HG03457 (cell line): Measurements from ENCODE around the gene LCN1.

Experiments
- ATAC-seq: cut with Tn5 transposase; IDR thresholded peaks from one replicate; pipeline ENCODE4 v1.9.1; 2021; ENCODE audit warnings: moderate number of reproducible peaks; ENCODE audit not compliant: unreplicated experiment

Gene LCN1

GRCh38 chr9:135520916-135521607 is at the start of gene LCN1:
Gene LCN1, plus strand, starts transcription at chr9:135521440. Its CDS starts 58 bp downstream, at chr9:135521498.
- ATAC-seq, result no peak

DNA sequence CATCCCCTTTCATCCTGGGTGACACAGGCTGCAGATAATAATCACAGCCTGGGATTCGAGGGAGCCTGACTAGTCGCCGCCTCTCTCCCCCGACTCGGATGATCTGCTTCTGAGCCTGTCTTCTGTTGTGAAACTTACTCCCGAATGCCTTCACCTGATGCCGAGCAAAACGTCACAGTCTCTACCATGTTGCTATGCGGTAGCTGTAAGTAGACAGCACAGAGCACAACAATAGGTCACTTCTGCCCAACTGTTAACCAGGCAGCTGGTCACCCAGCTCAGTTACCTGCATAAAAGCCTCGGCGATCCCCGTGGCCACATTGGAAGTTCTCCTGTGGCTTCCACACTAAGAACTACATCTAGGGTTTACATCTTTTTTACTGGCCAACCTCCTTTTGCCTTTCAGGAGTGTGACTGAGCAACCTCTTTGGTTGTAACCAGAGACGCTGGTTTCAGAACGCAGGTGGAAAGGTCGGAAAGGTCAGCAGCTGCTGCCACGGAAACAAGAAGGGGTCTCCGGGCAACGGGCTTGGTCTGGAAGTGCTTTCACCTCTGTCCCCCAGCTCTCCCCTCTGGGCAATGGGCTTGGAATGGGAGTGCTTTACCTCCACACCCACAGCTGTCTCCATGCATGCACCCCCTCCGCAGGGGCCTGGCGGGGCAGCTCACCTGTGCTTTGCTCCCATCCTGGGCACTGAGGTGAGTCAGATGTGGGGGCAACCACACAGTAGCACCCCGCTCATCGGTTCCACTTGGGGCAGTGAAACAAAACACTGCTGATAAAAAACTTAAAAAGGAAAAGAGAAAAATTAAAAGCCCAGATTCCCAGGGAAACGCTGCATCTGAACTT is 49.2 kb upstream of the LCN1 start:
- ATAC-seq, result no peak

GRCh38 chr9:135473972-135474543 is 47.2 kb upstream of the LCN1 start:
- ATAC-seq, result no peak

DNA sequence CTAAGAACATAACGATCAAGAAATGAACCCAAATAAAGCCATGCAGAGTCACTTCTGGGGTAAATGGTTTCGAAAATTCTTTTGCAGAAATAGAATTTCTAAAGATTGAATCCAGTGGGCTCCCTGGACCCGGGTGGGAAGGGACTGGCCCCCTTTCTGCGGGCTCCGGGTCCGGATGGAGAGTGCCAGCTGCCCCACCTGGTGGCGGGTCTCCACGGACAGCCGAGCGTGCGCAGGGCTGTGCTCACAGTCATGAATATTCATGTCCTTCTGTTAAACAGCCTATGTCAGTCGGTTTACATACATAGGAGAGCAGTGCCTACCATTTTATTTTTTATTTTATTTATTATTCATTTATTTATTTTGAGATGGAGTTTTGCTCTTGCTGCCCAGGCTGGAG is 46.3 kb upstream of the LCN1 start:
- ATAC-seq, result no peak

- no peak for ATAC-seq
These were observed 44.5 kb upstream of the LCN1 start for GRCh38 chr9:135476561-135477355.

DNA sequence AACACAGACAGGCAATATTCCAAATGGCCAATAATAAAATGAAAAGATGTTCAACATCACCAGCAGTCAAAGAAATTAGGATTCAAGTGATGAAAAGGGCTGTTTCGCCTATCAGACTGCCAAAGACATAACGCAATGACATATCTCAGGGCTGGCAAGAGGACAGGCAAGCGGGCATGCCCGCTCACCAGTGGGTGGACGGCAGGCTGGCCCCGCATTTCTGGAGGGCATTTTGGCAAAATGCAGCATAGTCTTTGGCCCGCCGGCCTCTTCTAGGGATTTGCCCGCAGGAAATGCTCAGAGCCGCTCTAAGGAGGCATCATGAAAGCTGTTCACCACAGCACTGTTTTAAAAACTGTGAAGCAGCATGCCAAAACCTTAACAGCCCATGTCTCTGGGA is 43.0 kb upstream of the LCN1 start:
- ATAC-seq, result no peak

- ATAC-seq, result no peak
These were observed 42.3 kb upstream of the LCN1 start for GRCh38 chr9:135478829-135479468.

DNA sequence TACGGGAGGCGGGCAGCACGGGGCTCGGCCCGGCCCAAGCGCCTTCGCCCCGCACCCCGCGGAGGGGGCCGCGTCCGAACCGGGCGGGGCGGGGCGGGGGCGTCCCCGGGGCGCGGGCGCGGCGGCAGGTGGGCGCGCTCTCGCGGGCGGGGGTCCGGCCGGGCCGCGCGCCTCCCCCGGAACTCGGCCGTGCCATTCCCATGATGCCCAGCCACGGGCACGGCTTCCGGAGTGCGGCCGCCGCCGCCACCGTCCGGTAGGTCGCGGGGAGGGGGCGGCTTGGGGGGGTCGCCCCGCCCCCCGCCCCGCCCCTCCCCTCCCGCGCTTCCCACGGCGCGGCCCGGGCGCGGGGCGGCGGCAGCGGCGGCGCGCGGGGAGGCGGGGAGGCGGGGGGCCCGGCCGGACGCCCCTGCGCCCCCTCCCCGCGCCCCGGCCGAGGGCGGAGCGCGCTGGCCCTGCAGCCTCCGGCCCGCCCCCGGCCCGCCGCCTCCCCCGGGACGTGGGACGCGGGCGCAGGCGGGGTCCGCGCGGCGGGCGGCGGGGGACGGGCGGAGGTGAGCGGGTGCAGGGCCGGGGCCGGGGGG is 41.7 kb upstream of the LCN1 start, which contains the start of gene PPP1R26:
Gene PPP1R26, plus strand, starts transcription at position 314 of the 584 bp plus-strand sequence. CDS start 4,729 bp downstream, outside the sequence.
- ATAC-seq, result no peak

DNA sequence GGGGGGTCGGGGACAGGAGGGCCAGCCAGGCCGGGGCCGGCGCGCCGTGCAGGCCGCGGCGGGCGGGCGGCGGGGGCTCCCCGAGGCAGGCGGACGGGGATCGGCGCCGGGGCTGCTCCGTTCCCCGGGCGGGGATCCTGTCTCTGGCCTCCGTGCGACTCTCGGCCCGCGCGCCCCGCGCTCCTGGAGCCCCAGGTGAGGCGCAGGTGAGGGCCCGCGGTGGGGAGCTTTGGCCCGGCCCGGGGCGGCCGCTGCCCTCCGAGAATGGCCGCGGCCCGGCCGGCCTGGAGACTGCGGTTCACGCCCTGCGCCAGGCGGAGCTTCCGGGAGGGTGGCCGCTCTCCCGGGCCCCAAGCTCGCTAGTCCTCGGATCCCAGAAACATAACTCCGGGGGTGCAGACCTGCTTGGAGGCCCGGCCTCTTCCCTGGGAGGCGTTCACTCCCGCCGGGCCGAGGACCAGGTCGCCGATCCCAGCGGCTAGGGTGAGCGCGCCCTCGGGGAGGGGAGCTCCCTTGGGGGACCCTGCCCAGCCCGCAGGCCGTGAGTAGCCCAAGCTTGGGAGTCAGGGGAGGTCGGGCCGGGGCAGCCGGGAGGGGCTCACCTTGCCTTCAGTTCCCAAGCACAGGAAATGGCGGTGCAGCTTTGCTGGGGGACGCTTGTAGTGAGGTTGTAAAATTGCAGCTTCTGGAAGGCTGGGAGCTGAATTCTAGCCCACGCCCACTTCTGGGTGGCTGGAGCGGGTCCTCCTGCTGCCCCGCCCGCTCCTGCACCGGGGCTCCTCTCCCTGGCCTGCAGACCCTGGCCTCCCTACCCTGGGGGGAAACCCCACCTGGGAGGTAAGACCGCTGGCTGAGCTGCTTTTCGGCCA is 40.9 kb upstream of the LCN1 start:
- ATAC-seq, result no peak

- ATAC-seq, result no peak
These were observed 40.3 kb upstream of the LCN1 start for GRCh38 chr9:135480940-135481310.

GRCh38 chr9:135482015-135482754 is 39.1 kb upstream of the LCN1 start:
- no peak for ATAC-seq

GRCh38 chr9:135484460-135485277 is 36.6 kb upstream of the LCN1 start:
- ATAC-seq, result no peak

- no peak for ATAC-seq
These were observed 35.9 kb upstream of the LCN1 start for GRCh38 chr9:135485385-135485784.

DNA sequence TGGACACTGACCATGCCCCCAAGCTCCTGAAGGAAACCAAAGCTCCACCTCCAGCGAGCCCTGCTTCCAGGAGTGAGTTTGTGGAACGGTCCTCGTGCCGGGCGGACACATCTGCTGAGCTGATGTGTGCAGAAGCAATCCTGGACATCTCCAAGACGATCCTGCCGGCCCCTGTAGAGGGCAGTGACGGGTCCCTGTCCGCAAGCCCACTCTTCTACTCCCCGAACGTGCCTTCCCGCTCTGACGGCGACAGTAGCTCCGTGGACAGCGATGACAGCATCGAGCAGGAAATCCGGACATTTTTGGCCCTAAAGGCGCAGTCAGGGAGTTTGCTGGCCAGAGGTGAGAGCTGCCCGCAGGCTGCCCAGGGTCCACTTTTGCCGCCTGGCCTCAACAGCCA is 35.4 kb upstream of the LCN1 start:
- ATAC-seq, result no peak

- ATAC-seq, result no peak
These were observed 34.8 kb upstream of the LCN1 start for GRCh38 chr9:135486267-135487065.

DNA sequence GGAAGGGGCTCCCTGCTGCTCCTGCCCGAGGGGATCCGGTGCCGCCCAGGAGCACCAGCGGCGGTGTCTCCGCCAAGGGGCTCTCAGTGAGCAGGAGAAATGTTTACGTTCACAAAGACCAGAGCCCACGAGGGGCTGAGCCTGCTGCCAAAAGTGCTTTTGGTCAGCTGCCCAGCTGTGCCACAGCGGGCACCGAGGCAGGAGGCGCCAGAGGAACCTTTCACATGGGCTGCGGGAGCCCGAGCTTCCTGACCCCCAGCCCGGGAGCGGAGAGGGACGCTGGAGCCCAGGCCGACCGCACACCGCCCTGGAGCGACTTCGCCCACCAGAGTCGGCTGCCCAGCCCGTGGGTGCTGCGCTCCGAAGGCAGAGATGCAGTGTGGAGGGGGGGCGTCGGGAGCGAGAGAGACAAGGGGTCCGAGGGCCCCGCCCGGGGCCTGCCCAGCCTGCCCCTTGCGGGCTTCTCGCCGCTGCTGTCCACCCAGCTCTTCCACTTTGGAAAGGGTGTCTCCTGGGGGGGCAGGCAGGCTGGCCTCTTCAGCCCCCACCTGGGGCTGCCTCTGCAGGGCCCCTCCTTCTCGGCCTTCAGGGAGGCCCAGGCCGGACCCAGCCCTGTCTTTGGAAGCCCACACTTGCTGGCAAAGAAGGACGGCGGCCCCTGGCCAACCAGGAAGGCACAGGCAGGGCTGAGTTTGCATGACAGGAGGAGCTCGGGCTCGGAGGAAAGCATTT is 33.8 kb upstream of the LCN1 start:
- ATAC-seq, result no peak
